Islet precursor cell (in vitro differentiated cells): Measurements from ENCODE around the gene RPS6KA4.
"Not testable (repeated sequence)": the region's sequence is repeated elsewhere in the genome, so short reads cannot be mapped to it uniquely, and the experiment has no call there.

Experiments used
- DNase-seq: peaks from one replicate; pipeline ENCODE4 v3.0.0-alpha.2; 2018

Gene RPS6KA4

DNA sequence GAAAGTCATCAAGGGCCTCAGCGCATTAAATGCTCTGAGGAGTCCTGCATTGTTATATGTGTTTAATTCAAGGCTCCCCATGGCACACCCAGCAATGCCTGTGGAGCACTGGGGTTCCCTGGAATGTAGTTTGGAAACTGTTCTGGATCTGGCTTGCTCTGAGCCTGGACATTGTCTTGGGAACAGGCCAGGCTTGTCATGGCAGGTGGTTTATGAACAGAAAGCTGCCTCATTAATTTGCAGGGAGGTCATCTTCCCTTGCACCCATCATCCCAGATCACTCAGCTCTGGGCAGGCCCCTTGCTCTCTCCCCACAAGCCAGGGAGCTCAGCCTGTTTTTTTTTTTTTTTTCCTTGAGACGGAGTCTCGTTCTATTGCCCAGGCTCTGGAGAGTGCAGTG lies 32.9 kb downstream of the RPS6KA4 start:
- DNase-seq = no peak

DNA sequence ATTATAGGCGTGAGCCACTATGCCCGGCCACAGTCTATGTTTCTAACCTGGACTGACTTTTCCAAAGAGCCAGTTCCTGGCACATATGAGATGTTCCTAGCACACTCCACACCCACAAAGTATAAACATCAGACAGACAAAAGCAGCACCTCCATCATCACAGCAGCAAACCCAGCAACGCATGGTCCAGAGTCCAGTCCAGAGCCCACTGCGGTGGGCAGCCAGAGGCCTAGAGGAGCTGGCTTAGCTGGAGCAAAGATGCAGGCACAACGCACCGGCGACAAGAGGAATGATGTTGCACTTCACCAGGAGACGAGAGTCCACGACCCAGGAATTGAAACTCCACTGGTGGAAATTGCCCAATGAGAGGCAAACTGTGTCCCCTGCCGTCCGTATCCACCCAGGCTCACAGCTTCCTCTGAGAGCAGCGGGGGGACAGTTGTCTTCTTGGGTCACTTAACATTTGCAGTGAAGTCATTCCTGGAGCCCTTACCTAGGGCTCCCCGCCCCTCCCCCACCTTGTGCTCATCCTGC lies 36.6 kb downstream of the RPS6KA4 start:
- DNase-seq = no peak

DNA sequence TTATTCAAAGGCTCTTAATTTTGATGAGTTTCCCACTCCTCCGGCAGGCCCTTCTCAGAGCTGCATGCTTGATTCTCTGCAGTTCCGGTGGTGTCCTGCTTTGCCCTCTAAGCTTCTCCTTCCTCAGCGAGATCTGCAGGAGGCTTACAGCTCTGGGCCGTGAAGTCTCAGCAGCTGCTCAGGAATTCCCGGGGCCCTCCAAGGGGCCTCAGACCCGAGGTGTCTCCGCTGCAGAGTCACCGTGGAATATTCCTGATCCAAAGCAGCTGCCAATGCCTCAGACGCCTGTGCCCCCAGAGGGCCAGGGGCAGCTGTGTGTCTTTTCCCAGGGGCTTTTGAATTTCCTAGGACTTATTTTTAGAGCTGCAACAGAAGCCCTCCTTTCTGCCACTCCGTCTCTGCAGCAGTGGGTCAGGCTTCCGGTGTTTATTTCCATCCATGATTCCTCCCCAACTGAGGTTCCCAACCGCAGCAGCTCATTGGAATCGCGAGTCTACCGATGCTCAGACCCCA lies 37.2 kb downstream of the RPS6KA4 start:
- peak; percentile 77 for DNase-seq

DNA sequence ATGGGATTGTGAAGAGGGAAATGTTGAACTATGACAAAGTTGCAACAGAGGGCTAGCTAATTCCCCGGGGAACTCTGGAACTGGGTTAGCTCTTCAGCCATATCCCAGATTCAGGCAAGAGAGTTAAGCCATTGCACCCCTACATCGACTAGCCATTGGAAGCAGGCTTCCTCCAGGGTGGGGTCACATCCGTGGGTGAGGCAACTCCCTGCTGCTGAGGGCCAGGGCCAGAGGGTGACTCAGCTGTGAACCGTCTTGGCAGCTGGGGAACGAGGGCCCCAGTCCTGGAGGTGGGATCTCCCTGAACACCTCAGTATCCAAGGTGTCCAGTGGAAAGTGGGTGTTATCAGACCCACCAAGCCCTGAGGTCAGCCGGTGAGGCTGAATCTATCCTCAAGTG lies 41.1 kb downstream of the RPS6KA4 start:
- no peak for DNase-seq

GRCh38 chr11:64400667-64401066 lies 41.7 kb downstream of the RPS6KA4 start:
- no peak for DNase-seq

- DNase-seq = no peak
Measured at GRCh38 chr11:64401775-64402174, 42.8 kb downstream of the RPS6KA4 start.

DNA sequence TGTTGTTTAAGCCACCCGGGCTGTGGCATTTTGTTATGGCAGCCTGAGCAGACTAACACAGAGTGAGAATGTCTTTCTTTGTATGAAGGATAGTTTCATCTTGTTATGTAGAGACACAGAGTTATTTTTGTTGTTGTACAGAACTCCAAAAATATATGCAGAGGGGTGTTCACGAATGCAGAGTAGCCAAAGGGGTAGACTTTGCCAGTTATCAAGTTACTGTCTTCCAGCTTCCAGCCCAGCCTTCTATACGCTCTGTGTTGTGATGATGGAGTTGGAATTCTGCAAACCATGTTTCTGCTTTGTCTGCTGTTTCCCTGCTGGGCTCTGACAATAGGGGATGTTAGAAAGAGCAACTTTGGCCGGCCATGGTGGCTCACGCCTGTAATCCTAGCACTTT lies 44.1 kb downstream of the RPS6KA4 start:
- DNase-seq = no peak

GRCh38 chr11:64406221-64406946 lies 47.4 kb downstream of the RPS6KA4 start:
- peak; percentile 97 for DNase-seq

DNA sequence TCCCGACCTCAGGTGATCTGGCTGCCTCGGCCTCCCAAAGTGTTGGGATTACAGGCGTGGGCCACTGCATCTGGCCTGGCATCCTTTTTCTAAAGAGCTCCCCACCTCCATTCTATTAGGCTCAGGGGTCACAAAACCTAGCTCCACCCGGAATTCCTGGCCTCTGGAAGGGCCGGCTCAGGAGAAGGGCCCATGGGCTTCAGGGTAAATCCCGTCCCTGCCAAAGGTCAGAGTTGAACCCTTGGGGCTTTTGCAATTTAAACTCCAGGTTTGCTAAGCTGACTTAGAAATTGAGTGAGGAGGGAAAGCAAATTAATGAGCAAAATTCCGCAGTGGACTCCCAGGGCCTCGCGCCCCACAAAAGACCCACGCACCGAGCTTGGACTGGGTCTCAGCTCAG lies 48.3 kb downstream of the RPS6KA4 start:
- no peak for DNase-seq

DNA sequence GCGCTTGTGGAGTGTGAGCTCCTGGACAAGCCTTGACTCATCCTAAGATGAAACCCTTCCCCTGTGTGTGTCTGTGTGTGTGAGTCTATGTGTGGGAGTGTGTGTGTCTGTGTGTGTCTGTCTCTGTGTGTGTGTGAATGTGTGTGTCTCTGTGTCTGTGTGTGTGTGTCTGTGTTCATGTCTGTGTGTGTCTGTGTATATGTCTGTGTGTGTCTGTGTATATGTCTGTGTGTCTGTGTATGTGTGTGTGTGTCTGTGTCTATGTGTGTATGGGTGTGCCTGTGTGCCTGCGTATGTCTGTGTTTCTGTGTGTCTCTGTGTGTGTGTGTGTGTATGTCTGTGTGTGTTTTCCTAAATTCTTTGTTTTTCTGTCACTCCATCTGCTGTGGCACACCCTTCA lies 48.7 kb downstream of the RPS6KA4 start:
- no peak for DNase-seq

DNA sequence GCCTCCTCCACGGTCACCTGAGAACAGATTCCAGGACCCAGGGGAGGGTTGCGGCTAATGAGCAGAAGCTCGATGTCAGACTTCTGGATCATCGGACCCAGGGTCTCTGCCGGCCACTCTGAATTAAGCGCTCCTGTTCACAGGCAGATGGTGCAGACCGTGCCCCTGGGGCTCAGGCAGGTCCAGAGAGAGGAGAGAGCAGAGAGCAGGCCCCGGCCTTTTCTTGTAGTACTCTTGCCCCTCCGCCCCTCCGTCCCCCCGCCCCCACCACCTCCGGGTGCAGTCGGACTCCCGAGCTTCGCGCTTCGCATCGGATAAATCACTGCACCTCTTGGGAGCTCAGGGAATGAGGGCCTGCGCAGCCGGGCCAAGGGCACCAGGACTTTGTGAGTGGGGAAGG lies 50.3 kb downstream of the RPS6KA4 start:
- DNase-seq = no peak

DNA sequence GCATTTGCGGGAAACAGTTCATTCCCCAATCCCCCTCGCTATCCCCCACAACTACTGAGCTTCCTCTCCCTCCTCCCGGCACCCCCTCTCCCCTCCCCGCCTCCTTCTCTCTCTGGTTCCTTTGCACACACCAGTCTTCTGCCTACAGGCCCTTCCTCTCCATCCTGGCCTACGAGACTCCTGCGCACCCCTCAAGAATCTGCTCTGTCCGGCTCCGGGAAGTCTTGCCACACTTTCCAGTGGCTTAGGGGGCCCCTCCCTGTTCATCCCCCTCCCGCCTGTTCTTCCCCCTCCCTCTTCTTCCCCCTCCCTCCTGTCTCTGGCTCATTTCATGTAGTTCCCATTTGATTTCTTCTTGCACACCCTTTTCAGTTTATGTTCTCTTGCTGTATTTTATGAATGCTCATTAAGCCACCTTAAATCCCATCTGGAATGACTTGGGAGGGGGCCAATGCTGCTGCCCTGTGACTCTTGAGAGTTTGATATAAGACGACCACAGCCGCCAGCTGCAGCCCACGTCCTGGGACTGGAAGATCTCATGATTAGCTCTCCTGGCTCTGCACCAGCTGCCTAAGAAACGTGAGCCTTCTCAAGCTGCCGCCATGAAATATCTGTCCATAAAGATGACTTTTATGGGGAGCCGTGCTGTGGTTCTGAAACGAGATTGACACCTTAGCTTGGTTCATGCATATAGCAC lies 50.9 kb downstream of the RPS6KA4 start:
- DNase-seq = no peak

DNA sequence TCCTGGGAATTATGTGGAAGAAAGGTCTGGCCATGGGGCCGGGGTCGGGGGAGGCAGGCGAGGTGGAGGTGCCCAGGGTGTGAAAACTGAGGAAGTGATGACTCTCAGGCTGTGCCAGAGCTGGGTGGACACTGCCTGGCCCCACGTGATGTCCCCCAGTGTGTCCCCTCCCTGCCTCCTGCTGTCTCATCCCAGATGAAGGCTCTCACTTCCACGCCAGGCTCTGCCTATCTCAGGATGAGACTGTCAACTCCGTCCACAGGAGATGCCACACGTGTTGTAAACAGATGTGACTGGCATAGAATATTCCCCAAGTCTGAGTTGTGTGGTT lies 51.4 kb downstream of the RPS6KA4 start:
- DNase-seq = no peak

DNA sequence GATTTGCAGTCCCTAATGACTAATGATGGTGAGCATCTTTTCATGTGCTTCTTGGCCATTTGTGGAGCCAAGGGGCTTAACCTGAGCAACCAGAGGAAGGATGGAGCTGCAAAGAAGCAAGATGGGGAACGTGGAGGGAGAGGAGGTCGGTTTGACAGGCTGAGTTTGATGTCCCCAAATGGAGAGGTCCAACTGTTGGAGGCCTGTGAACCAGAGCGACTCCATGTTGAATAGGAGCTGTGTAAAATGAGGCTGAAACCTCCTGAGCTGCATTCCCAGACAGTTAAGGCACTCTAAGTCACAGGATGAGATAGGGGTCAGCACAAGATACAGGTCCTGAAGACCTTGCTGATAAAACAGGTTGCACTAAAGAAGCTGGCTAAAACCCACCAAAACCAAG lies 54.5 kb downstream of the RPS6KA4 start:
- no peak for DNase-seq

GRCh38 chr11:64415286-64415685 lies 56.3 kb downstream of the RPS6KA4 start:
- DNase-seq = no peak

DNA sequence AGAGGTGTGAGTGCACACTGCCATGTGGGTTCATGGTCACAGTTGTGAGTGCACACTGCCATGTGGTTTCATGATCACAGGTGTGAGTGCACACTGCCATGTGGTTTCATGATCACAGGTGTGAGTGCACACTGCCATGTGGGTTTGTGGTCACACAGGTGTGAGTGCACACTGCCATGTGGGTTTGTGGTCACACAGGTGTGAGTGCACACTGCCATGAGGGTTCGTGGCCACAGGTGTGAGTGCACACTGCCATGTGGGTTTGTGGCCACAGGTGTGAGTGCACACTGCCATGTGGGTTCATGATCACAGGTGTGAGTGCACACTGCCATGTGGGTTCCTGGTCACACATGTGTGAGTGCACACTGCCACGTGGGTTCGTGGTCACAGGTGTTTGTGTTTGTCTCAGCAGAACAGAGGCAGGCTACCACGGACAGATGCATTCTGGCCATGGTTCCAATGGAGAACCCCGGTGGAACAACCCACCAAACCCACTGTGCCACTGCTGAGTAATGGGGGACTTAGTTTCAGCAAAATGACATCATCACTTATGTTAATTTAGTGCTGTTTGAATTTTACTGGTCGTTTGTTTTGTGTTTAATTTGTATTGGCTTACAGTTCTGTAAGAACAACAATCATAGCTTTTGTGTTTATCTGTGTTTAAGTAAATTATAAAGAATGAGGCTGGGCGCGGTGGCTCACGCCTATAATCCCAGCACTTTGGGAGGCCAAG lies 57.2 kb downstream of the RPS6KA4 start:
- DNase-seq = no peak

- DNase-seq = not testable (repeated sequence)
Measured at GRCh38 chr11:64418233-64418632, 59.3 kb downstream of the RPS6KA4 start.

GRCh38 chr11:64419257-64419790 lies 60.4 kb downstream of the RPS6KA4 start:
- no peak for DNase-seq

GRCh38 chr11:64419818-64420485 lies 61.0 kb downstream of the RPS6KA4 start:
- DNase-seq = no peak
